ENCODE results near the gene SRPK2.
"Not testable (repeated sequence)": the region's sequence is repeated elsewhere in the genome, so short reads cannot be mapped to it uniquely, and the experiment has no call there.

Gene SRPK2

GRCh38 chr7:105387508-105388355, 989 bp downstream of the SRPK2 start:
- FAIRE-seq: no peak
- no peak for TF ChIP-seq TAF1 (IDR thresholded peaks at IDR 0.05; ENCODE audit: low read depth, low read length)
- TF ChIP-seq PAX5 (IDR thresholded peaks at IDR 0.05; ENCODE audit: insufficient read depth, low read length, severe bottlenecking): no peak
- no peak for TF ChIP-seq POU2F2 (IDR thresholded peaks at IDR 0.05; ENCODE audit: low read depth, low read length)
- TF ChIP-seq POLR2A (IDR thresholded peaks at IDR 0.05; ENCODE audit: low read depth, low read length): no peak
- TF ChIP-seq POLR2AphosphoS5 (IDR thresholded peaks at IDR 0.05; ENCODE audit: low read depth, low read length): no peak
- TF ChIP-seq SPI1 (IDR thresholded peaks at IDR 0.05; ENCODE audit: low read depth, low read length): no peak
- DNase-seq (ENCODE audit: insufficient read length, low spot score): peak; percentile 66

DNA sequence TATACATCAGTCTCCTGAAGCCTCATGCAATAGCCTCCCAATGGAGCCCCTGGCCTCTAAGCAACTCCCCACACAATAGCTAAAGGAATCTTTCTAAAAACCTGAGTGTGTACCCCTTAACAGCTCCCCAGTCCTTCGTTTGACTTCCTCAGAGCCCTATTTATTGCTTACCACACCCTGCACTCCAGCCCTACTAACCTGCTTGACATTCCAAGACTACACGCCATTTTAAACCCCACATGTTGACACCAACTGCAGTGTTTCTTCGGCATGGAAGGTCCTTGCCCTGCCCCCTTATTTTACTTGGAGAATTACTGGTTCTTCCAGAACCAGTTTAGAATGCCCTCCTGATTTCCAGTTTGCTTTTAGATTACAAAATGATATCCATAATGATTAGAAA, 10.8 kb downstream of the SRPK2 start:
- FAIRE-seq: no peak
- no peak for DNase-seq (ENCODE audit: insufficient read length, low spot score)
- TF ChIP-seq POLR2AphosphoS5 (IDR thresholded peaks at IDR 0.05; ENCODE audit: low read depth, low read length) (no peak), POU2F2 (IDR thresholded peaks at IDR 0.05; ENCODE audit: low read depth, low read length) (no peak), SPI1 (IDR thresholded peaks at IDR 0.05; ENCODE audit: low read depth, low read length) (no peak), PAX5 (IDR thresholded peaks at IDR 0.05; ENCODE audit: insufficient read depth, low read length, severe bottlenecking) (no peak), TAF1 (IDR thresholded peaks at IDR 0.05; ENCODE audit: low read depth, low read length) (no peak), POLR2A (IDR thresholded peaks at IDR 0.05; ENCODE audit: low read depth, low read length) (no peak)

DNA sequence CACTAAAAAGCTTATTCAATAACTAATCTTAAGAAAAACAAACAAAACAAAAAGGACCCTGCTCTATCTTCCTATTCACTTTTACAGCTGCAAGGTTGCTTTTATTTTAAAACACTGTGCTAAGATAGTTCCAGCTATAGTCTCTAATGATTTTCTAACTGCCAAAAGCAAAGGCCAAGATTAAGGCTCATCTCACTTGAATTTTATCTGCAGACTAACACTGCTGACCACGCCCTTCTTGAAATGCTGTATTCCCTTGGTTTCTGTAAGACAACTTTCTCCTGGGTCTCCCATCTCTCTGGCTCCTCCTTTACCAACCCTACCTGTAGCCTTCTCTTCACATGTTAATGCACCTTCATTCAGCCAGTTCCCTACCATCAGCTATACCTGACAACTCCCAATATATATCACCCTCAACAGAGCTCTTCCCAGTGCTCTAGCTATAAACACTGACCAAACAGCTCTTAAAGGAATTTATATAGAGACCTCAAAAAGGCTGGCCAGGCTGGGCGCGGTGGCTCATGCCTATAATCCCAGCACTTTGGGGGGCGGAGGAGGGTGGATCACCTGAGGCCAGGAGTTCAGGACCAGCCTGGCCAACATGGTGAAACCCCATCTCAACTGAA, 11.7 kb downstream of the SRPK2 start:
- FAIRE-seq (no peak), DNase-seq (ENCODE audit: insufficient read length, low spot score) (no peak)
- no peak for TF ChIP-seq POLR2A (IDR thresholded peaks at IDR 0.05; ENCODE audit: low read depth, low read length)

- no peak for FAIRE-seq
- no peak for TF ChIP-seq TAF1 (IDR thresholded peaks at IDR 0.05; ENCODE audit: low read depth, low read length)
- TF ChIP-seq POLR2A (IDR thresholded peaks at IDR 0.05; ENCODE audit: low read depth, low read length): no peak
- no peak for TF ChIP-seq POLR2AphosphoS5 (IDR thresholded peaks at IDR 0.05; ENCODE audit: low read depth, low read length)
- TF ChIP-seq SPI1 (IDR thresholded peaks at IDR 0.05; ENCODE audit: low read depth, low read length): no peak
- TF ChIP-seq POU2F2 (IDR thresholded peaks at IDR 0.05; ENCODE audit: low read depth, low read length): no peak
- TF ChIP-seq PAX5 (IDR thresholded peaks at IDR 0.05; ENCODE audit: insufficient read depth, low read length, severe bottlenecking): no peak
- DNase-seq (ENCODE audit: insufficient read length, low spot score): no peak
These were observed 18.8 kb downstream of the SRPK2 start for GRCh38 chr7:105369944-105370343.

DNA sequence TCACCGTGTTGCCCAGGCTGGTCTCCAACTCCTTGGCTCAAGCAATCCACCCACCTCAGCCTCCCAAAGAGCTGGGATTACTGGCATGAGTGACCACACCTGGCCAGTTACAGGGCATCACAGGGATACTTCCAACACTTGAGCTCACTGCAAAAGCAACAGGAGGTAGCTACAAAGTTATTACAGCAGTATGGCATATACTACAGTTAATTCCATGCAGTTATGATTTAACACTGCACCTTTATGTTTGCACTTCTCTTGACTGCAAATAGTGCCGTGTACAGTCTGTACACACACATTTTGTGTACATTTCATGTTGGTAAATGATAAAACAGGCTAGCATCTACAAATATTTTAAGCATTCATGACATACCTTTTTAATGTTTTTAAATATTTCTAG, 21.3 kb downstream of the SRPK2 start:
- no peak for TF ChIP-seq TAF1 (IDR thresholded peaks at IDR 0.05; ENCODE audit: low read depth, low read length)
- no peak for TF ChIP-seq PAX5 (IDR thresholded peaks at IDR 0.05; ENCODE audit: insufficient read depth, low read length, severe bottlenecking)
- TF ChIP-seq SPI1 (IDR thresholded peaks at IDR 0.05; ENCODE audit: low read depth, low read length): no peak
- no peak for TF ChIP-seq POU2F2 (IDR thresholded peaks at IDR 0.05; ENCODE audit: low read depth, low read length)
- TF ChIP-seq POLR2A (IDR thresholded peaks at IDR 0.05; ENCODE audit: low read depth, low read length): no peak
- no peak for TF ChIP-seq POLR2AphosphoS5 (IDR thresholded peaks at IDR 0.05; ENCODE audit: low read depth, low read length)
- FAIRE-seq (no peak), DNase-seq (ENCODE audit: insufficient read length, low spot score) (no peak)

DNA sequence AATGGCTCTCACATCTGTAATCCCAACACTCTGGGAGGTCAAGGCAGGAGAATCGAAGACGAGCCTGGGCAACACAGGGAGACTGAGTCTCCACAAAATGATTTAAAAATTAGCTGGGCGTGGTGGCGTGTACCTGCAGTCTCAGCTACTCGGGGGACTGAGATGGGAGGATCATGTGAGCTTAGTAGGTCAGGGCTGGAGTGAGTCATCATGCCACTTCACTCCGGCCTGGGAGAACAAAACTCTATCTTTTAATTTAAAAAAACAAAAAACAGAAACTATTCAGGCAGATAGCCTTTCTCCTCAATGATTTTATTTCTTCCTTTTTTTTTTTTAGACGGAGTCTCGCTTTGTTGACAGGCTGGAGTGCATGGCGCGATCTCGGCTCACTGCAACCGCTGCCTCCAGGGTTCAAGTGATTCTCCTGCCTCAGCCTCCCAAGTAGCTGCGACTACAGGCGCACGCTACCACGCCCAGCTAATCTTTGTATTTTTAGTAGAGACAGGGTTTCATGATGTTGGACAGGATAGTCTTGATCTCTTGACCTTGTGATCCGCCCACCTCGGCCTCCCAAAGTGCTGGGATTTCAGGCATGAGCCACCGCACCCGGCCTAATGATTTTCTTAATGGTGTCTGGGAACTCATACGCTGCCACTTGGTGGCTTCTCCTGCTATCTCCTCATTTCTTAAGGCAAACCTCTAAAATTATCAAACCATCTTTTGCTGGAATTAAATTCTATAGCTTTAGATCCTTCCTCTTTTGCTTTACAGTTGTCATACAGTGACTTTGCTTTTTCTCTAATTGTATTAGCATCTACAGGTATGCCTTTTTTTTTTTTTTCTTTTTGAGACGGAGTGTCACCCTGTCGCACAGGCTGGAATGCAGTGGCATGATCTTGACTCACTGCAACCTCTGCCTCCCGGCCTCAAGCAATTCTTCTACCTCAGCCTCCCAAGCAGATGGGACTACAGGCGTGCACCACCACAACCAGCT, 22.9 kb downstream of the SRPK2 start:
- no peak for FAIRE-seq

GRCh38 chr7:105364684-105365083, 24.0 kb downstream of the SRPK2 start:
- no peak for FAIRE-seq
- no peak for DNase-seq (ENCODE audit: insufficient read length, low spot score)
- TF ChIP-seq POLR2AphosphoS5 (IDR thresholded peaks at IDR 0.05; ENCODE audit: low read depth, low read length) (no peak), PAX5 (IDR thresholded peaks at IDR 0.05; ENCODE audit: insufficient read depth, low read length, severe bottlenecking) (no peak), SPI1 (IDR thresholded peaks at IDR 0.05; ENCODE audit: low read depth, low read length) (no peak), TAF1 (IDR thresholded peaks at IDR 0.05; ENCODE audit: low read depth, low read length) (no peak), POLR2A (IDR thresholded peaks at IDR 0.05; ENCODE audit: low read depth, low read length) (no peak), POU2F2 (IDR thresholded peaks at IDR 0.05; ENCODE audit: low read depth, low read length) (no peak)

More for the DNA sequence above, 22.9 kb downstream of the SRPK2 start:
- no peak for DNase-seq (ENCODE audit: insufficient read length, low spot score)
- TF ChIP-seq POLR2A (IDR thresholded peaks at IDR 0.05; ENCODE audit: low read depth, low read length) (no peak), SPI1 (IDR thresholded peaks at IDR 0.05; ENCODE audit: low read depth, low read length) (no peak), POU2F2 (IDR thresholded peaks at IDR 0.05; ENCODE audit: low read depth, low read length) (no peak), PAX5 (IDR thresholded peaks at IDR 0.05; ENCODE audit: insufficient read depth, low read length, severe bottlenecking) (no peak), POLR2AphosphoS5 (IDR thresholded peaks at IDR 0.05; ENCODE audit: low read depth, low read length) (no peak), TAF1 (IDR thresholded peaks at IDR 0.05; ENCODE audit: low read depth, low read length) (no peak)

DNA sequence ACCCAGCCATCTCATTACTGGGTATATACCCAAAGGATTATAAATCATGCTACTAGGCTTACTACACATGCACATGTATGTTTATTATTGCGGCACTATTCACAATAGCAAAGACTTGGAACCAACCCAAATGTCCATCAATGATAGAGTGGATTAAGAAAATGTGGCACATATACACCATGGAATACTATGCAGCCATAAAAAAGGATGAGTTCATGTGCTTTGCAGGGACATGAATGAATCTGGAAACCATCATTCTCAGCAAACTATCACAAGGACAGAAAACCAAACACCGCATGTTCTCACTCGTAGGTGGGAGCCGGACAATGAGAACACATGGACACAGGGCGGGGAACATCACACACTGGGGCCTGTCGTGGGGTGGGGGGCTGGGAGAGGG, 25.1 kb downstream of the SRPK2 start:
- not testable (repeated sequence) for FAIRE-seq; DNase-seq (ENCODE audit: insufficient read length, low spot score)

DNA sequence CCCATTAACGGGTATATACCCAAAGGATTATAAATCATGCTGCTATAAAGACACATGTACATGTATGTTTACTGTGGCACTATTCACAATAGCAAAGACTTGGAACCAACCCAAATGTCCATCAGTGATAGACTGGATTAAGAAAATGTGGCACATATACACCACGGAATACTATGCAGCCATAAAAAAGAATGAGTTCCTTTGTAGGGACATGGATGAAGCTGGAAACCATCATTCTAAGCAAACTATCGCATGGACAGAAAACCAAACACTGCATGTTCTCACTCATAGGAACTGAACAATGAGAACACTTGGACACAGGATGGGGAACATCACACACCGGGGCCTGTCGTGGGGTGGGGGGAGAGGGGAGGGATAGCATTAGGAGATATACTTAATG, 26.0 kb downstream of the SRPK2 start:
- DNase-seq (ENCODE audit: insufficient read length, low spot score); FAIRE-seq: not testable (repeated sequence)

DNA sequence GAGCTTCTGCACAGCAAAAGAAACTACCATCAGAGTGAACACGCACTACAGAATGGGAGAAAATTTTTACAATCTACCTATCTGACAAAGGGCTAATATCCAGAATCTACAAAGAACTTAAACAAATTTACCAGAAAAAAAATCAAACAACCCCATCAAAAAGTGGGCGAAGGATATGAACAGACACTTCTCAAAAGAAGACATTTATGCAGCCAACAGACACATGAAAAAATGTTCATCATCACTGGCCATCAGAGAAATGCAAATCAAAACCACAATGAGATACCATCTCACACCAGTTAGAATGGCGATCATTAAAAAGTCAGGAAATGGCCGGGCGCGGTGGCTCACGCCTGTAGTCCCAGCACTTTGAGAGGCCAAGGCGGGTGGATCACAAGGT, 26.7 kb downstream of the SRPK2 start:
- not testable (repeated sequence) for FAIRE-seq; DNase-seq (ENCODE audit: insufficient read length, low spot score)

GRCh38 chr7:105360149-105360548, 28.6 kb downstream of the SRPK2 start:
- not testable (repeated sequence) for FAIRE-seq; DNase-seq (ENCODE audit: insufficient read length, low spot score)
